Astrocyte of the spinal cord (primary cell): ENCODE results near the gene PRKACG.

Experiments
- DNase-seq: peaks from one replicate; pipeline ENCODE4 v3.0.0; 2011; ENCODE audit warnings: low read depth, low spot score
- H3K4me3 ChIP-seq: 2 replicates; pipeline ENCODE4 v1.5.1; 2011; ENCODE audit warnings: low read depth, mild to moderate bottlenecking, low read length, moderate library complexity
- CTCF ChIP-seq: IDR thresholded peaks from 2 replicates; pipeline ENCODE4 v1.5.1; 2012; ENCODE audit warnings: low read depth, mild to moderate bottlenecking, low read length, inconsistent platforms
- in situ Hi-C: cut with HindIII; loops from 2 replicates; pipeline ENCODE4 v1.10.0; 2017; ENCODE audit warnings: low sequenced_read_pairs

PRKACG gene

GRCh38 chr9:69028754-69029153, 14.8 kb upstream of the PRKACG start:
- in situ Hi-C loops = no loop called here
- TF ChIP-seq CTCF = no peak
- no peak overlapping the region for H3K4me3 ChIP-seq
- peak; percentile 16 for DNase-seq

- peak; percentile 87 for TF ChIP-seq CTCF
- in situ Hi-C loops = no loop called here
- DNase-seq = peak; percentile 43
- H3K4me3 ChIP-seq = no peak overlapping the region
Observed at GRCh38 chr9:69027355-69028097, 13.6 kb upstream of the PRKACG start.

DNA sequence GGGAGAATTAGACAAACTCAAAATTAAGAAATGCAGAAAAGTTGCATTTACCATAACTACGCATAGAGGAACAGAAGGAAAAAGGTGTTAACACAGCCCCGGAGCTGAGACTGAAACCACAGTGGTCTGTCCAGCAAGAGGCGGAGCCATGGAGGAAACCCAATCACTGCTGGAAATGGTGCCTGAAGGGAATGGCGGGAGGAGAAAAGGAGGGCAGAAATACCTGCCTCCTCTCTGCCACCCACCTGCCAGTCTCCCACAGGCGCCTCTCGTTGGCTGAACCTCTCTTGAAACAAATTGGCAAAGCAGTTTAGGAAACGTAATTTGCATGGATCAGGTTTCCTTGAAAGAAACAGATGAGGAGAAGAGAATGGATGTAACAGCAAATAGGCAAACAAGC, 9.7 kb upstream of the PRKACG start:
- in situ Hi-C loops = no loop called here
- no peak for TF ChIP-seq CTCF

DNA sequence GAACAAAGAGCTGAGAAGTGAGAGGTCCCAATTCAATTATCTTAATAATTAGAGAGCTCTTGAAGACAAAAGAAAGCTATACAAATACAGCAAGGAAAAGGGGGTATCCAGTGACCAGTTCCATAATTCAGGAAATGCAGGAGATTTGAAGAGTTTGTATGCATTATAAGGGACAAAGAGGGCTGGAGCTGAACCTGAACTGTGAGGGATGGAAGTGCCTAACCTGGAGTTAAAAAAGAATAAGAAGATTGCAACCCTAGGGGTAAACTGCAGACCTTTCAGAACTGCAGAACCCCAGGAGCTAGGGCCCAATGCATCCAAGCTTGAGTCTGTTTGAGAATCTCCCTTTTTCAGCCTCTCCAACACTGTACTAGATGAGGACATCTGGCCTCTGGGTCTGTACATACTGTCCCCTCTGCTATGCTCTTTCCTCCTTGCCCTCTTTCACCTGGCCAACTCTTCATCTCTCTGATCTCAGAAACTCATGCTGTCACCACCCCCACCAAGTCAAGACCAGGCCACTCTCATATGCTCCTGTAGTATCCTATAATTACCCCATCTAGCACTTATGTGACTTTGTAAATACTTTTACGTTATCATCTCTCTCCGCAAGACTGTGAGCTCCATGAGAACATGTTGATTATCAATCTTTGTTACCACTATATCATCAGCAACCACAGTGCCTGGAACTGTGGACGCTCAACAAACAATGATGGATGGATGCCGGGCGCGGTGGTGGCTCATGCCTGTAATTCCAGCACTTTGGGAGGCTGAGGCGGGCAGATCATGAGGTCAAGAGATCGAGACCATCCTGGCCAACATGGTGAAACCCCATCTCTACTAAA, 6.6 kb upstream of the PRKACG start:
- TF ChIP-seq CTCF = no peak
- in situ Hi-C loops = no loop called here
- no peak overlapping the region for H3K4me3 ChIP-seq
- DNase-seq = no peak

More for the DNA sequence above, 9.7 kb upstream of the PRKACG start:
- no peak overlapping the region for H3K4me3 ChIP-seq
- DNase-seq = no peak

GRCh38 chr9:69019808-69020207, 5.9 kb upstream of the PRKACG start:
- TF ChIP-seq CTCF = no peak
- H3K4me3 ChIP-seq = no peak overlapping the region
- in situ Hi-C loops = no loop called here
- DNase-seq = no peak

- in situ Hi-C loops = no loop called here
Observed at GRCh38 chr9:69018737-69019136, 4.8 kb upstream of the PRKACG start.

More at GRCh38 chr9:69018737-69019136, 4.8 kb upstream of the PRKACG start:
- DNase-seq = no peak
- TF ChIP-seq CTCF = no peak
- H3K4me3 ChIP-seq = no peak overlapping the region
